SIG-M5 (cell line): Measurements from ENCODE around the gene FBXO2.
"Not testable (repeated sequence)": the region's sequence is repeated elsewhere in the genome, so short reads cannot be mapped to it uniquely, and the experiment has no call there.

ENCODE experiments used
- DNase-seq: peaks from one replicate; lab custom pipeline; 2025; lab: John Stamatoyannopoulos, UW

The FBXO2 gene

DNA sequence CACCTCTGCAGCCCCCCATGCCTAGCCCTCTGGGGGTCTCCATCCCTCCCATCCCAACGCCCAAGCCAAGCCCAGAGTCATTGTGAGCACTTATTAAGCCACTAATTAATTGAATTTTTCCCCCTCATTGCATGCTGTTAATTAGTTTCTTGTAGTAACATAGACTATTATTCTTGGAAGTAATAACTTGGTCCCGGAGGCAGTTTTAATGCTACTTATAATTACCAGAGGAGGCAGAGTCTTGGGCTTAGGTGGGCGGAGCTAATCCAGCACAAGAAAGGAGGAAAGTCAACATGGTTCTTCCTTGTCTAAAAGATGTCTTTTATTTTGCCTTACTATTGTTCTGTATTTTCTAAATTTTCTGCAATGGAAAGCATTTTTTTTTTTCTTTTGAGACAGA is 27.7 kb downstream of the FBXO2 start:
- no peak for DNase-seq

- DNase-seq = no peak
Observed at GRCh38 chr1:11623702-11624101, 30.5 kb downstream of the FBXO2 start.

GRCh38 chr1:11622398-11622797 is 31.8 kb downstream of the FBXO2 start:
- no peak for DNase-seq

GRCh38 chr1:11620924-11621323 is 33.3 kb downstream of the FBXO2 start:
- DNase-seq = no peak

DNA sequence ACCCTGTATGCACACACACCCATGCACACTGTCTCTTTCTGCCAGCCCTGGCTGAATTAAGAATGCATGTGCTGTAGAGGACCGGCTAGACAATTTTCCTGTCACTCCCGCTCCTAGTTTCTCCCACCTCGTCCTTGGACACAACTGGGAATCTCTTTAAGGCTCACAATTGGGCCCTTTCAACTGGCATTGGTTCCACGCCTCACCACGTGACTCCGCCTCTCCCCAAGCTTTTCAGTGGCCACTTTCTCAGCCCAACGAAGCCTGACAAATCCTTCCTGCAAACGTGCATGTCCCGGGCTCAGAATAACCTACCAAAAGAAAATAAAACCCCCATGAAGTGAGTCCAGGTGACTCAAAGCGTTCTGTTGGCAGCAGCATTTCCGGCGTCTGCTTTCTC is 33.8 kb downstream of the FBXO2 start:
- no peak for DNase-seq

DNA sequence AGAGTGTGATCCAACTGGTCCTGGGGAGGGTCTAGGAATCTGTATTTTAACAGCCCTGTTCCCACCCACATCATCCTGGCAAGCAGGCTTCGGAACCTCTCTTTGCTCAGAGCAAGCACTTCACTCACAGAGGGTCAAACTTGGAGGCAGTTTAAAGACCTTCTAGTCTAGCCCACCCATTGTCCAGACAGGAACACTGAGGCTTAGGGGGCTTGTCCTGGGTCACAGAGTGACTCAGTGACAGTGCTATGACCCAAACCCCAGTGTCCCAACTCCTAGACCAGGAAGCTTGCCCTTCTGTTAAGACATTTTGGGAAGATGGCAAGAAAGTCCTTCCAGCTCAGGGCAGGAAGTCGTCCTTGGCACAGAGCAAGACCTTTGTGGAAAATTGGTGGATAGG is 36.5 kb downstream of the FBXO2 start:
- no peak for DNase-seq

DNA sequence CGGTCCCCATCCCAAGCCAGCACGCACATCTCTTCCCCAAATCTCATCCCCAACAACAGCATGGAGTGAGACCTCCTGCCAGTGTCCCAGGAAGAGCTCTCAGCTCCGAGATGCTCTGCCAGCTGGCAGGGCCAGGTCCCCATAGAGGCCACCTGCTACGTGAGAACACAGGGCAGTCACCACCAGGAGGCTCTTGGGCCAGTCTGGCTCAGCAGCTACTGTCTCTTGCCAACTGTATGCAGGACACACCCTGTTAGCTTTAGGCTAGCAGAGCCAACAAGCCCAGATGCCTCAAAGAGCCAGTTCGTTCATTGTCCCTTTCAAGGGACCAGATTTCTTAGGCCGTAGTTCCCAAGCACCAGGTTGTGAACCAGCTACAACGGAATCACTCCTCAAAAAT is 36.9 kb downstream of the FBXO2 start:
- no peak for DNase-seq

GRCh38 chr1:11616766-11617165 is 37.5 kb downstream of the FBXO2 start:
- no peak for DNase-seq

DNA sequence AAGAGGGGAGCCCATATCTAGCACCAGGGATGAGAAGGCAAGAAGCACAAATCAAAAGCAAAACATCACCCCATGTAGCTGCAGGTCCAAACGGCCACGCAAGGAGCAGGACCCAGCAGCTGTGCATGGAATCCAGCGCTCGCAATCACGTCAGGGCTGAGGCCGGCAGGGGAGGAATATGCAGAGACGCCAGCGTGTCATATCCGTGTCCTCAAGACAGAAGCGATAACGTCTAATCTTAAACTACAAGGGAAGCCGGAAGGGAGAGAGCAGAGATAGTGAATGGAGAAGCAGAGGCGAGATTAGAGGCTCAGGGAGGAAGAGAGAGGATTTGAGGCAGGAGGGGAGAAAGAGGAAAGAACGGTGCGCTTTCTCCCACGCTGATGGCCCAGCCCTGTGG is 39.1 kb downstream of the FBXO2 start:
- DNase-seq = no peak

DNA sequence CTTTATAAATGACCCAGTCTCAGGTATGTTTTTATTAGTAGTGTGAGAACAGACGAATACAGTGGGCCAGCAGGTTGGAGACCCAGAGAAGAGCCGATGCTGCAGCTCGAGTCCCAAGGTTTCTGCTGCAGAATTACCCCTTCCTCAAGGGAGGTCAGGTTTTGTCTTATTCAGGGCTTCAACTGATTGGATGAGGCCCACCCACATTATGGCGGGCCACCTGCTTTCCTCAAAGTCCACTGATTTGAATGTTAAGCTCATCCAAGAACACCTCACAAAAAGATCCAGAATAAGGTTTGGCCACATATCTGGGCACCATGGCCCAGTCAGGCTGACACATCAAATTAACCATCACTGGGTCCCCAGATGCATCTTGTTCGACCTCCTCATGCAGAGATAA is 40.9 kb downstream of the FBXO2 start:
- DNase-seq = no peak

- DNase-seq = no peak
Observed at GRCh38 chr1:11611638-11612327, 42.4 kb downstream of the FBXO2 start.

GRCh38 chr1:11610629-11611180 is 43.5 kb downstream of the FBXO2 start:
- DNase-seq = no peak

GRCh38 chr1:11609378-11609777 is 44.9 kb downstream of the FBXO2 start:
- not testable (repeated sequence) for DNase-seq

DNA sequence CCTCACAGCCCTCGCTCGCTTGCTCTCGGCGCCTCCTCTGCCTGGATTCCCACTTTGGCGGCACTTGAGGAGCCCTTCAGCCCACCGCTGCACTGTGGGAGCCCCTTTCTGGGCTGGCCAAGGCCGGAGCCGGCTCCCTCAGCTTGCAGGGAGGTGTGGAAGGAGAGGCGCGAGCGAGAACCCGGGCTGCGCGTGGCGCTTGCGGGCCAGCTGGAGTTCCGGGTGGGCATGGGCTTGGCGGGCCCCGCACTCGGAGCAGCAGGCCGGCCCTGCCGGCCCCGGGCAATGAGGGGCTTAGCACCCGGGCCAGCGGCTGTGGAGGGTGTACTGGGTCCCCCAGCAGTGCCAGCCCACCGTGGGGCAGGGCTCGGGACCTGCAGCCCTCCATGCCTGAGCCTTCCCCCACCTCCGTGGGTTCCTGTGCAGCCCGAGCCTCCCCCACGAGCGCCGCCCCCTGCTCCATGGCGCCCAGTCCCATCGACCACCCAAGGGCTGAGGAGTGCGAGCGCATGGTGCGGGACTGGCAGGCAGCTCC is 45.6 kb downstream of the FBXO2 start:
- DNase-seq = not testable (repeated sequence)

DNA sequence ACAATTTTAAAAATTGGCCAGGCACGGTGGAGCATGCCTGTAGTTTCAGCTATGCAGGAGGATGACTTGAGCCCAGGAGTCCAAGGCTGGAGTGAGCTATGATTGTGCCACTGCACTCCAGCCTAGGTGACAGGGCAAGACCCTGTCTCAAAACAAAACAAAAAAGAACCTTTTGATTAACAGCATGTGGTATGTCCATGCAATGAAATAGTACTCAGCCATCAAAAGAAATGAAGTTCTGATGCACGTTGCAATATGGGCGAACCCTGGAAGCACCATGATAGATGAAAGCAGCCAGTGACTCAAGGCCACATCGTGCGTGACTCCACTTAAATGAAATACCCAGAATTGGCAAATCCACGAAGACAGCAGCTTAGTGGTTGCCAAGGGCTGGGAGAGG is 47.5 kb downstream of the FBXO2 start:
- DNase-seq = no peak

- DNase-seq = no peak
Observed at GRCh38 chr1:11602981-11603380, 51.2 kb downstream of the FBXO2 start.

- no peak for DNase-seq
Observed at GRCh38 chr1:11602424-11602823, 51.8 kb downstream of the FBXO2 start.

GRCh38 chr1:11600836-11601235 is 53.4 kb downstream of the FBXO2 start:
- DNase-seq = no peak

DNA sequence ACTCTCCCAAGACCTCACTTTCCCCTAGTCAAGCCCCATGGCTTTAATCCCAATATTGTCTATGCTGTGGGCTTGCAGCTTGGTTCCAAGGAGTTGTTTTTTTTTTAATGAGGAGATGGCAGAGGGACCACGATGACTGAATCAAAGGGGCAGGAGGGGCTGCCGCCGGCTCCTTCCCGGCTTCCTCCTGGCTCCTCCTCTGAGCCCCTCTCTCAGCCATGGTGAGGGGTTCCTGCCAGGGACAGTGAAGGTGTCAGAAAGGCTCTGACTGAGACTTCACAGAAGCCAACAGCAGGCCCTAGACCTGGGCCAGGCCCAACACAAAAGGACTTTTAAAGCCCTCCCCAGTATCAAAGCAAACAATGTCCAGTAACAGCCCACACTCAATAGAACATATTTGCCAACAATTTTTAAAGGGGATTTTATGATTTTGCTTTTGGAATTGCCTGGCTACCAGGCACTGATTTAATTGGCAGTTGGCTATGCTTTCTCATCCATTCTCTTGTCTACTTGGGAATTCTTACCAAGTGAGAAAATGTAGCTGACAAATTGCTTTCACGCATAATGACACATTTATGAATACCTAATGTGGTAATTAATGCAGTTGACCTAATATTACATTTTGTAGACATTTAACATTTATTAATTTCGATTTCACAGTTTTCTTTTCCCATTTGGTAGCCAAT is 54.2 kb downstream of the FBXO2 start:
- DNase-seq = no peak

DNA sequence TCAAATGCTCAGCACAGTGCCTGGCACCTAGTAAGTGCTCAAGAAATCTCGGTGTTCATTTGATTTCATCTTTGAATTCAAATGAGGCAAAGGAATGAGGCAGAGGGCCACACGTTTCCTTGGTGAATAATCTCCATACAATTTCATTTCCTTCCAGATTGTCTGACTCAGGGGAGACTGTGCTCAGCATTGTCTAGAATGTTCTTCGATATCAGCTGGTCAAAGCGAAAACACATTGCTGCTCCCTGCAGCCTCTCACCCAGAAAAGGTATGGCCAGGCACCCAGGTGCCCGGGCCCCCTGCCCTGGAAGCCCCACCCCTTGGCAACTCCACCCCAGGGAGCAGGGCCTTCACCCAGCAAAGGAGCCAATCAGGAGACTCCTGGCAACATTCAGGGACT is 55.8 kb downstream of the FBXO2 start:
- no peak for DNase-seq
